ENCODE measurements around the gene GRK4.

- TF ChIP-seq CTCF (IDR thresholded peaks at IDR 0.05; ENCODE audit: insufficient read depth, low read length), result no peak
- no peak for TF ChIP-seq GABPA (IDR thresholded peaks at IDR 0.05; ENCODE audit: low read depth)
- no peak for TF ChIP-seq POLR2AphosphoS5 (IDR thresholded peaks at IDR 0.05; ENCODE audit: low read depth)
These were observed 1.4 kb upstream of the GRK4 start for GRCh38 chr4:2961811-2962441.

All from HL-60 (cell line).